HCT116 (cell line): ENCODE data around the gene SMYD3.

Source experiments
- CTCF ChIP-seq, 3 experiments: fragments of 200-600 bp in 1 of 3; sonication (generic) in 1 of 3; IDR thresholded peaks in 2 of 3; conservative IDR thresholded peaks in 1 of 3; 2 replicates each; pipeline ENCODE4 v1.5.1; 2012 to 2017; ENCODE audit warnings: low read depth in 2 of 3, low read length in 2 of 3, antibody characterized with exemption in 1 of 3, borderline replicate concordance in 1 of 3, control low read depth in 1 of 3, mild to moderate bottlenecking in 1 of 3, mixed read lengths in 1 of 3, mixed run types in 1 of 3, moderate library complexity in 1 of 3; ENCODE audit not compliant: insufficient read depth in 1 of 3
- EZH2 ChIP-seq: fragments of 200-600 bp; sonication (generic); IDR thresholded peaks from 2 replicates; pipeline ENCODE4 v1.6.1; 2017; ENCODE audit warnings: antibody characterized with exemption, mixed run types
- JUND ChIP-seq: IDR thresholded peaks from 2 replicates; pipeline ENCODE4 v1.6.1; 2012
- MAX ChIP-seq: IDR thresholded peaks from 2 replicates; pipeline ENCODE4 v1.6.1; 2012
- POLR2A ChIP-seq: IDR thresholded peaks from 2 replicates; pipeline ENCODE4 v1.7.0; 2011; ENCODE audit warnings: borderline replicate concordance; ENCODE audit not compliant: insufficient read depth, insufficient read length; ENCODE audit errors: extremely low read depth
- POLR2AphosphoS5 ChIP-seq: IDR thresholded peaks from 2 replicates; pipeline ENCODE4 v1.6.1; 2011; ENCODE audit warnings: mild to moderate bottlenecking, low read depth, low read length, moderate library complexity
- RAD21 ChIP-seq: IDR thresholded peaks from 2 replicates; pipeline ENCODE4 v1.6.1; 2012; ENCODE audit warnings: low read depth, mild to moderate bottlenecking
- SIN3A ChIP-seq: IDR thresholded peaks from 2 replicates; pipeline ENCODE4 v1.6.1; 2012; ENCODE audit warnings: low read depth
- ZNF274 ChIP-seq: fragments of 200-500 bp; sonication (Bioruptor generic); IDR thresholded peaks from 2 replicates; pipeline ENCODE4 v1.6.1; 2014; ENCODE audit warnings: mild to moderate bottlenecking, low read depth, low read length, inconsistent platforms
- TF ChIP-seq, protein P1 (sequence below): IDR thresholded peaks from 2 replicates; pipeline ENCODE4 v1.6.1; 2012; ENCODE audit warnings: low read depth
- TF ChIP-seq, protein P2 (sequence below): IDR thresholded peaks from 2 replicates; pipeline ENCODE4 v1.6.1; 2011; ENCODE audit warnings: mild to moderate bottlenecking, low read length, moderate library complexity; ENCODE audit not compliant: insufficient replicate concordance; ENCODE audit errors: extremely low read depth

GRCh38 chr1:246491551-246492053 is 15.5 kb downstream of the SMYD3 start:
- TF ChIP-seq, protein P1, sequence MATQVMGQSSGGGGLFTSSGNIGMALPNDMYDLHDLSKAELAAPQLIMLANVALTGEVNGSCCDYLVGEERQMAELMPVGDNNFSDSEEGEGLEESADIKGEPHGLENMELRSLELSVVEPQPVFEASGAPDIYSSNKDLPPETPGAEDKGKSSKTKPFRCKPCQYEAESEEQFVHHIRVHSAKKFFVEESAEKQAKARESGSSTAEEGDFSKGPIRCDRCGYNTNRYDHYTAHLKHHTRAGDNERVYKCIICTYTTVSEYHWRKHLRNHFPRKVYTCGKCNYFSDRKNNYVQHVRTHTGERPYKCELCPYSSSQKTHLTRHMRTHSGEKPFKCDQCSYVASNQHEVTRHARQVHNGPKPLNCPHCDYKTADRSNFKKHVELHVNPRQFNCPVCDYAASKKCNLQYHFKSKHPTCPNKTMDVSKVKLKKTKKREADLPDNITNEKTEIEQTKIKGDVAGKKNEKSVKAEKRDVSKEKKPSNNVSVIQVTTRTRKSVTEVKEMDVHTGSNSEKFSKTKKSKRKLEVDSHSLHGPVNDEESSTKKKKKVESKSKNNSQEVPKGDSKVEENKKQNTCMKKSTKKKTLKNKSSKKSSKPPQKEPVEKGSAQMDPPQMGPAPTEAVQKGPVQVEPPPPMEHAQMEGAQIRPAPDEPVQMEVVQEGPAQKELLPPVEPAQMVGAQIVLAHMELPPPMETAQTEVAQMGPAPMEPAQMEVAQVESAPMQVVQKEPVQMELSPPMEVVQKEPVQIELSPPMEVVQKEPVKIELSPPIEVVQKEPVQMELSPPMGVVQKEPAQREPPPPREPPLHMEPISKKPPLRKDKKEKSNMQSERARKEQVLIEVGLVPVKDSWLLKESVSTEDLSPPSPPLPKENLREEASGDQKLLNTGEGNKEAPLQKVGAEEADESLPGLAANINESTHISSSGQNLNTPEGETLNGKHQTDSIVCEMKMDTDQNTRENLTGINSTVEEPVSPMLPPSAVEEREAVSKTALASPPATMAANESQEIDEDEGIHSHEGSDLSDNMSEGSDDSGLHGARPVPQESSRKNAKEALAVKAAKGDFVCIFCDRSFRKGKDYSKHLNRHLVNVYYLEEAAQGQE, result no peak
- TF ChIP-seq EZH2, result no peak
- TF ChIP-seq CTCF (IDR thresholded peaks at IDR 0.05 in 2 of 3, conservative IDR thresholded peaks at IDR 0.05 in 1 of 3; ENCODE audit: borderline replicate concordance in 1 of 3, insufficient read depth in 1 of 3, low read depth in 2 of 3, low read length in 2 of 3), result no peak
- TF ChIP-seq POLR2A, result no peak
- no peak for TF ChIP-seq ZNF274
- no peak for TF ChIP-seq SIN3A
- TF ChIP-seq POLR2AphosphoS5, result no peak
- TF ChIP-seq, protein P2, sequence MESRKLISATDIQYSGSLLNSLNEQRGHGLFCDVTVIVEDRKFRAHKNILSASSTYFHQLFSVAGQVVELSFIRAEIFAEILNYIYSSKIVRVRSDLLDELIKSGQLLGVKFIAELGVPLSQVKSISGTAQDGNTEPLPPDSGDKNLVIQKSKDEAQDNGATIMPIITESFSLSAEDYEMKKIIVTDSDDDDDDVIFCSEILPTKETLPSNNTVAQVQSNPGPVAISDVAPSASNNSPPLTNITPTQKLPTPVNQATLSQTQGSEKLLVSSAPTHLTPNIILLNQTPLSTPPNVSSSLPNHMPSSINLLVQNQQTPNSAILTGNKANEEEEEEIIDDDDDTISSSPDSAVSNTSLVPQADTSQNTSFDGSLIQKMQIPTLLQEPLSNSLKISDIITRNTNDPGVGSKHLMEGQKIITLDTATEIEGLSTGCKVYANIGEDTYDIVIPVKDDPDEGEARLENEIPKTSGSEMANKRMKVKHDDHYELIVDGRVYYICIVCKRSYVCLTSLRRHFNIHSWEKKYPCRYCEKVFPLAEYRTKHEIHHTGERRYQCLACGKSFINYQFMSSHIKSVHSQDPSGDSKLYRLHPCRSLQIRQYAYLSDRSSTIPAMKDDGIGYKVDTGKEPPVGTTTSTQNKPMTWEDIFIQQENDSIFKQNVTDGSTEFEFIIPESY, result no peak
- no peak for TF ChIP-seq JUND
- no peak for TF ChIP-seq RAD21
- TF ChIP-seq MAX, result no peak
